Cardiac muscle cell (in vitro differentiated cells and primary cell): Measurements from ENCODE around the gene MARCHF9. TPM values are rescaled to one million over a fixed set of nuclear protein-coding genes. Genes with fewer than 3 reads are reported as not detected.

Experiments used
- DNase-seq, 2 donors: peaks; one replicate each; pipeline versions ENCODE4 v3.0.0 to v3.0.0-alpha.2; 2010 to 2017; ENCODE audit warnings: low read depth in 1 of 2, low spot score in 1 of 2
- H3K27ac ChIP-seq: fragments of 200-600 bp; sonication (generic); 2 replicates; pipeline ENCODE4 v1.5.1; 2016
- H3K27me3 ChIP-seq: fragments of 200-600 bp; sonication (generic); 2 replicates; pipeline ENCODE4 v1.6.0; 2016; ENCODE audit warnings: control low read depth
- H3K36me3 ChIP-seq: fragments of 200-600 bp; sonication (generic); 2 replicates; pipeline ENCODE4 v1.5.1; 2016; ENCODE audit warnings: control low read depth
- H3K4me1 ChIP-seq: fragments of 200-600 bp; sonication (generic); 2 replicates; pipeline ENCODE4 v1.8.1; 2017; ENCODE audit warnings: low read depth, mild to moderate bottlenecking, mixed run types
- H3K4me3 ChIP-seq: fragments of 200-600 bp; sonication (generic); 2 replicates; pipeline ENCODE4 v1.5.1; 2016; ENCODE audit warnings: mild to moderate bottlenecking
- H3K9me3 ChIP-seq: fragments of 200-600 bp; sonication (generic); 2 replicates; pipeline ENCODE4 v1.5.1; 2017; ENCODE audit warnings: low read depth, mild to moderate bottlenecking, control low read depth
- polyA plus RNA-seq: library from polyadenylated mRNA; unstranded; fragments of >200 nt; fragmentation: Nextera tagmentation; extraction: Ambion mirVana; gene quantifications from 2 replicates; pipeline ENCODE4 v1.2.1, GENCODE V29; 2016
- total RNA-seq: library from RNA; depleted of rRNA; stranded (reverse); fragments of >200 nt; gene quantifications from 2 replicates; pipeline ENCODE4 v1.2.3, GENCODE V29; 2016
- TF ChIP-seq, protein P1 (sequence below): IDR thresholded peaks from 2 replicates; pipeline ENCODE4 v1.5.1; 2012; ENCODE audit warnings: low read depth, mild to moderate bottlenecking, low read length

Gene MARCHF9
- total and polyA plus RNA-seq, 2 experiments from 2014 or later = 9.0 to 21.9 TPM

GRCh38 chr12:57732270-57732669 lies 22.6 kb upstream of the MARCHF9 start:
- no peak for DNase-seq
- Histone ChIP-seq H3K4me3 (no peak overlapping the region), H3K9me3 (no peaks in the 10 kb centered on the region), H3K27me3 (peaks cover 99% of the 10 kb centered on the region), H3K4me1 (no peaks in the 10 kb centered on the region), H3K36me3 (no peaks in the 10 kb centered on the region), H3K27ac (no peak overlapping the region)
- TF ChIP-seq, protein P1, sequence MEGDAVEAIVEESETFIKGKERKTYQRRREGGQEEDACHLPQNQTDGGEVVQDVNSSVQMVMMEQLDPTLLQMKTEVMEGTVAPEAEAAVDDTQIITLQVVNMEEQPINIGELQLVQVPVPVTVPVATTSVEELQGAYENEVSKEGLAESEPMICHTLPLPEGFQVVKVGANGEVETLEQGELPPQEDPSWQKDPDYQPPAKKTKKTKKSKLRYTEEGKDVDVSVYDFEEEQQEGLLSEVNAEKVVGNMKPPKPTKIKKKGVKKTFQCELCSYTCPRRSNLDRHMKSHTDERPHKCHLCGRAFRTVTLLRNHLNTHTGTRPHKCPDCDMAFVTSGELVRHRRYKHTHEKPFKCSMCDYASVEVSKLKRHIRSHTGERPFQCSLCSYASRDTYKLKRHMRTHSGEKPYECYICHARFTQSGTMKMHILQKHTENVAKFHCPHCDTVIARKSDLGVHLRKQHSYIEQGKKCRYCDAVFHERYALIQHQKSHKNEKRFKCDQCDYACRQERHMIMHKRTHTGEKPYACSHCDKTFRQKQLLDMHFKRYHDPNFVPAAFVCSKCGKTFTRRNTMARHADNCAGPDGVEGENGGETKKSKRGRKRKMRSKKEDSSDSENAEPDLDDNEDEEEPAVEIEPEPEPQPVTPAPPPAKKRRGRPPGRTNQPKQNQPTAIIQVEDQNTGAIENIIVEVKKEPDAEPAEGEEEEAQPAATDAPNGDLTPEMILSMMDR = no peak

DNA sequence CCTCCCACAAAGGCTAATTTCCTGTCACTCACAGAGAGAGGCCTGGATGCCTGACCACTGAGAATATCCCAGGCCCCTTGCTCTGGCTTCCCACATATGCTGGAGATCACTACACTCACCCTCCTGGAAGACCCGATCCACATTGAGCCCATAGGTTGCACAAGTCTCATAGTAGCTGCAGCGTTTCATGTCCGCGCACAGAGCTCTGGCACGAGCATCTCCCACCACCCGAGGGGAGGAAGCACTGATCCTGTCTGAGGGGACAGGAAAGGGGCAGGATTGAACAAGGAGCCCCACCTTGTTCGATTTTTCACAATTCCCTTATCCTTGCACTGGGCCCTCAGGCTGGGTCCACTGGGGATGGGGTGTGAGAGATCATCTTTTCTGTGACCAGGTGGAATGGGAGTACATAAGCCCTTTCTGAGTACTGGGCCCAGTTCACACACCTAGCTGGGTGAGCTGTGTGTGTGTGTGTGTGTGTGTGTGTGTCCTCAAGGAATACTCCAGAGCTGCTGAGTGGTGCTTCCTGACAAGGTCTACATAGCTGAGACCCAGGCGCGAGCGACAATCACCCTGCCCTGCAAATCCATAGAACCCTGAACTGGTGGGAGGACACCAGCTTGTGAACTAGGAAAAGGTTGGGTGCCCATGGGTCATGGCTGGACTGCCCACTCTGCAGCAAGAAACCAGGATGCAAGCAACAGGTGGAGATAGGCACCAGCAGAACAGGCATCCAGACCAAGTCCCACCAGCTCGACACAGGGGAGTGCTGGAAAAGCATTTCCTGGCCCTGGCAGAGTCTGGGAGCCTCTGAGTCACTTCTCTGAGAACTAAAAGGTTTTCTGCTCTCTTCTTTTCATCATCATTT lies 21.9 kb upstream of the MARCHF9 start:
- Histone ChIP-seq H3K36me3 (no peaks in the 10 kb centered on the region), H3K4me1 (peaks cover 5% of the 10 kb centered on the region), H3K9me3 (no peaks in the 10 kb centered on the region), H3K4me3 (no peak overlapping the region), H3K27me3 (peaks cover 99% of the 10 kb centered on the region), H3K27ac (no peak overlapping the region)
- DNase-seq = no peak
- TF ChIP-seq, protein P1 = no peak

DNA sequence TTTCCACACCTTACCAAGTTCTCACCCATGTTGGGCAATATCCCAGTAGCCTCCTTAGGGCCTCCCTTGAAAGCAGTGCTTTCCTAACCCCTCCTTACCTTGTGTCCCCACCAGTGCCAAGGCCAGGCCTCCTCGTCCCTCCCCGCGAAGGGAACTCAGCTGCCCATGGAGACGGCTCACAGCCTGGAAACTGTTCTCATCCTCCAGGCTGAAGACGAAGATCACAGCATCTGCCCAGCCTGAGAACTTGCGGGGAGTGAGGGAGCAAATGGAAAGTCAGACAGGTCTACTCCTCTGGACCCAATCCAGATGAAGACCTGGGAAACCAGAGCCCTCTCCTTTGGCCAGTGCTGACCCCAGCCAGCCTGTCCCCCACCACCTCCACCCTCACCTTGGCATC lies 21.0 kb upstream of the MARCHF9 start:
- Histone ChIP-seq H3K27ac (no peak overlapping the region), H3K36me3 (no peaks in the 10 kb centered on the region), H3K9me3 (no peaks in the 10 kb centered on the region), H3K27me3 (peaks cover 99% of the 10 kb centered on the region), H3K4me1 (peaks cover 5% of the 10 kb centered on the region), H3K4me3 (no peak overlapping the region)
- no peak for DNase-seq
- TF ChIP-seq, protein P1 = no peak

DNA sequence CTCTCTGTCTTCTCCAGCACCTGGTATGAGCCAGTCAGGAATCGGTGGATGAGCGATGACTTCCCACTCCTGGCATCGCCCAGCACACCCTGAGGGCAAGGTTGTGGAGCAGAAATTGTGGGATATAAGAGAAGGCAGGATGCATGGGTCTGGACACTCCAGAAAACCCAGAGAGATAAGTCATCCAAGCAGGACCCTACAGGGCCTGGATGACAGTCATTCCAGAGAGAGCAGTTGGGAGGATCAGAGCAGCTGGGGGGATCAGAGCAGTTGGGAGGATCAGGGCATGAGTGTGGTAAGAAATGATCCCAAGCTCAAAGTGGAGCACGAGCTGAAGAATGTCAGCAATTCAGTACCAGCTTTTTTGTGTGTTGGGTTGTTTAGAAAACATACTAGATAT lies 20.3 kb upstream of the MARCHF9 start:
- Histone ChIP-seq H3K4me1 (peaks cover 5% of the 10 kb centered on the region), H3K4me3 (no peak overlapping the region), H3K9me3 (no peaks in the 10 kb centered on the region), H3K27ac (no peak overlapping the region), H3K27me3 (peaks cover 100% of the 10 kb centered on the region), H3K36me3 (no peaks in the 10 kb centered on the region)
- DNase-seq = no peak
- TF ChIP-seq, protein P1 = no peak

- H3K27me3 ChIP-seq = peaks cover 100% of the 10 kb centered on the region
- H3K4me3 ChIP-seq = no peak overlapping the region
- H3K4me1 ChIP-seq = peaks cover 5% of the 10 kb centered on the region
- H3K9me3 ChIP-seq = no peaks in the 10 kb centered on the region
- no peak for DNase-seq
- TF ChIP-seq, protein P1 = no peak
- H3K36me3 ChIP-seq = no peaks in the 10 kb centered on the region
- no peak overlapping the region for H3K27ac ChIP-seq
Observed at GRCh38 chr12:57735198-57735855, 19.6 kb upstream of the MARCHF9 start.
